Panc1 (cell line): ENCODE results near the gene ARPP21. TPM values are rescaled to one million over a fixed set of nuclear protein-coding genes. Genes with fewer than 3 reads are reported as not detected.

Experiments
- ATAC-seq: fragments of 200-7000 bp; cut with Tn5 transposase; 2 replicates; pipeline ENCODE4 v1.9.1; 2020; ENCODE audit warnings: mild to moderate bottlenecking, moderate library complexity
- BruUV-seq: library from RNA; stranded (reverse); fragments of 400-500 nt; replicated peaks from 2 replicates; lab custom pipeline; 2021; lab: Mats Ljungman, UMichigan
- CTCF ChIA-PET: fragments of 300-600 bp; sonication (Branson Sonifier 250); formaldehyde crosslinking; loops from one replicate; lab custom pipeline; 2022; ENCODE audit warnings: antibody characterized with exemption; lab: Charles Lee
- POLR2A ChIA-PET: fragments of 300-600 bp; sonication (Branson Sonifier 250); formaldehyde crosslinking; loops from one replicate; lab custom pipeline; 2022; ENCODE audit warnings: antibody characterized with exemption; lab: Charles Lee
- DNase-seq: peaks from one replicate; pipeline ENCODE4 v3.0.0-alpha.2; 2010; ENCODE audit warnings: low read depth, low spot score
- H3K27ac ChIP-seq: 2 replicates; pipeline ENCODE4 v1.5.1; 2011; ENCODE audit warnings: mild to moderate bottlenecking, low read length, inconsistent platforms
- H3K27me3 ChIP-seq: fragments of 200-500 bp; sonication (Bioruptor generic); 2 replicates; pipeline ENCODE4 v1.6.0; 2014; ENCODE audit warnings: low read length, inconsistent platforms; ENCODE audit not compliant: control insufficient read depth, insufficient read depth
- H3K36me3 ChIP-seq: fragments of 200-500 bp; sonication (Bioruptor generic); 2 replicates; pipeline ENCODE4 v1.5.1; 2014; ENCODE audit warnings: inconsistent platforms, mild to moderate bottlenecking, low read length, moderate library complexity; ENCODE audit not compliant: control insufficient read depth, insufficient read depth
- H3K4me1 ChIP-seq: 2 replicates; pipeline ENCODE4 v1.5.1; 2011; ENCODE audit warnings: inconsistent platforms, mild to moderate bottlenecking, low read length, moderate library complexity; ENCODE audit not compliant: control insufficient read depth, insufficient read depth
- H3K4me3 ChIP-seq, 2 experiments: 2 replicates each; pipeline ENCODE4 v1.5.1; 2011 to 2012; ENCODE audit warnings: low read depth in 2 of 2, low read length in 2 of 2, mild to moderate bottlenecking in 2 of 2, inconsistent platforms in 1 of 2, moderate library complexity in 1 of 2
- H3K9me3 ChIP-seq: fragments of 200-500 bp; sonication (Bioruptor generic); 2 replicates; pipeline ENCODE4 v1.5.1; 2014; ENCODE audit warnings: low read depth, mild to moderate bottlenecking, inconsistent platforms, low read length, moderate library complexity; ENCODE audit not compliant: control insufficient read depth, insufficient read depth
- POLR2AphosphoS5 ChIP-seq: IDR thresholded peaks from 2 replicates; pipeline ENCODE4 v1.6.1; 2012; ENCODE audit warnings: mild to moderate bottlenecking, low read depth, low read length, moderate library complexity
- SIN3A ChIP-seq: IDR thresholded peaks from 2 replicates; pipeline ENCODE4 v1.6.1; 2012; ENCODE audit warnings: low read depth, mild to moderate bottlenecking, low read length, moderate library complexity, borderline replicate concordance; ENCODE audit not compliant: insufficient read depth
- TCF7L2 ChIP-seq: IDR thresholded peaks from 2 replicates; pipeline ENCODE4 v1.6.1; 2011; ENCODE audit warnings: mild to moderate bottlenecking, low read depth, low read length, inconsistent platforms
- in situ Hi-C: cut with HindIII; loops from 2 replicates; pipeline ENCODE4 v1.10.0; 2016; ENCODE audit warnings: low sequenced_read_pairs, low pct_unique_long_range_greater_than_20kb
- intact Hi-C: fragments of 100-400 bp; cut with micrococcal nuclease; formaldehyde crosslinking; loops from one replicate; pipeline ENCODE4 v1.10.0; 2022; ENCODE audit not compliant: unreplicated experiment
- total RNA-seq: library from RNA; stranded (reverse); gene quantifications from one replicate; pipeline ENCODE4 v1.2.1, GENCODE V29; 2021; ENCODE audit not compliant: unreplicated experiment
- TF ChIP-seq, protein P1 (sequence below): fragments of 450-650 bp; IDR thresholded peaks from 2 replicates; pipeline ENCODE4 v1.5.1; 2017; ENCODE audit warnings: mild to moderate bottlenecking
- TF ChIP-seq, protein P2 (sequence below), 2 experiments: IDR thresholded peaks; 2 replicates each; pipeline ENCODE4 v1.6.1; 2011 to 2012; ENCODE audit warnings: low read depth in 2 of 2, control low read depth in 1 of 2, low read length in 1 of 2, mild to moderate bottlenecking in 1 of 2, moderate library complexity in 1 of 2; ENCODE audit not compliant: insufficient read depth in 1 of 2

The ARPP21 gene
- total RNA-seq, 1 experiment from 2014 or later = not detected

DNA sequence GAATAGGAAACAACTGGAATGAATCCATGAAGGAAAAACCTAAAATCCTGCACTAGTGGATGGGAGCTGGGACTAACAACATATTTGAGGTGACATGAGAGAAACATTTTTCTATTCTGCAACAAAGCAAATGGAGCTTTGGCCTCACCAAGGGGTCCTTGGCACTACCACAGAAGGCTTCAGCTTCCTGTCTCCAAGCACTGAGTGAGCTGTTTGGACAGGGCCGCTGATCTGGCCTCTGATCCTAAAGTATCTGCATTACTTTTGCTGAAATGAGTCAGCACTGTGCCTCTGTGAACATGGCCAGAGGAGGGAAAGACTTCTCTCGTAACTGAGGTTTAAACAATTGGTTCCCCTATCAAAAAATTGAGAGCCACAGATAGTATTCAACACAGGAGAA is 9.0 kb downstream of the ARPP21 start:
- TF ChIP-seq, protein P1, sequence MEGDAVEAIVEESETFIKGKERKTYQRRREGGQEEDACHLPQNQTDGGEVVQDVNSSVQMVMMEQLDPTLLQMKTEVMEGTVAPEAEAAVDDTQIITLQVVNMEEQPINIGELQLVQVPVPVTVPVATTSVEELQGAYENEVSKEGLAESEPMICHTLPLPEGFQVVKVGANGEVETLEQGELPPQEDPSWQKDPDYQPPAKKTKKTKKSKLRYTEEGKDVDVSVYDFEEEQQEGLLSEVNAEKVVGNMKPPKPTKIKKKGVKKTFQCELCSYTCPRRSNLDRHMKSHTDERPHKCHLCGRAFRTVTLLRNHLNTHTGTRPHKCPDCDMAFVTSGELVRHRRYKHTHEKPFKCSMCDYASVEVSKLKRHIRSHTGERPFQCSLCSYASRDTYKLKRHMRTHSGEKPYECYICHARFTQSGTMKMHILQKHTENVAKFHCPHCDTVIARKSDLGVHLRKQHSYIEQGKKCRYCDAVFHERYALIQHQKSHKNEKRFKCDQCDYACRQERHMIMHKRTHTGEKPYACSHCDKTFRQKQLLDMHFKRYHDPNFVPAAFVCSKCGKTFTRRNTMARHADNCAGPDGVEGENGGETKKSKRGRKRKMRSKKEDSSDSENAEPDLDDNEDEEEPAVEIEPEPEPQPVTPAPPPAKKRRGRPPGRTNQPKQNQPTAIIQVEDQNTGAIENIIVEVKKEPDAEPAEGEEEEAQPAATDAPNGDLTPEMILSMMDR = no peak
- TF ChIP-seq POLR2AphosphoS5 = no peak
- no peak for TF ChIP-seq TCF7L2
- TF ChIP-seq, protein P2, sequence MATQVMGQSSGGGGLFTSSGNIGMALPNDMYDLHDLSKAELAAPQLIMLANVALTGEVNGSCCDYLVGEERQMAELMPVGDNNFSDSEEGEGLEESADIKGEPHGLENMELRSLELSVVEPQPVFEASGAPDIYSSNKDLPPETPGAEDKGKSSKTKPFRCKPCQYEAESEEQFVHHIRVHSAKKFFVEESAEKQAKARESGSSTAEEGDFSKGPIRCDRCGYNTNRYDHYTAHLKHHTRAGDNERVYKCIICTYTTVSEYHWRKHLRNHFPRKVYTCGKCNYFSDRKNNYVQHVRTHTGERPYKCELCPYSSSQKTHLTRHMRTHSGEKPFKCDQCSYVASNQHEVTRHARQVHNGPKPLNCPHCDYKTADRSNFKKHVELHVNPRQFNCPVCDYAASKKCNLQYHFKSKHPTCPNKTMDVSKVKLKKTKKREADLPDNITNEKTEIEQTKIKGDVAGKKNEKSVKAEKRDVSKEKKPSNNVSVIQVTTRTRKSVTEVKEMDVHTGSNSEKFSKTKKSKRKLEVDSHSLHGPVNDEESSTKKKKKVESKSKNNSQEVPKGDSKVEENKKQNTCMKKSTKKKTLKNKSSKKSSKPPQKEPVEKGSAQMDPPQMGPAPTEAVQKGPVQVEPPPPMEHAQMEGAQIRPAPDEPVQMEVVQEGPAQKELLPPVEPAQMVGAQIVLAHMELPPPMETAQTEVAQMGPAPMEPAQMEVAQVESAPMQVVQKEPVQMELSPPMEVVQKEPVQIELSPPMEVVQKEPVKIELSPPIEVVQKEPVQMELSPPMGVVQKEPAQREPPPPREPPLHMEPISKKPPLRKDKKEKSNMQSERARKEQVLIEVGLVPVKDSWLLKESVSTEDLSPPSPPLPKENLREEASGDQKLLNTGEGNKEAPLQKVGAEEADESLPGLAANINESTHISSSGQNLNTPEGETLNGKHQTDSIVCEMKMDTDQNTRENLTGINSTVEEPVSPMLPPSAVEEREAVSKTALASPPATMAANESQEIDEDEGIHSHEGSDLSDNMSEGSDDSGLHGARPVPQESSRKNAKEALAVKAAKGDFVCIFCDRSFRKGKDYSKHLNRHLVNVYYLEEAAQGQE (IDR thresholded peaks at IDR 0.05; ENCODE audit: insufficient read depth in 1 of 2, low read depth in 2 of 2, low read length in 1 of 2) = no peak
- no peak for TF ChIP-seq SIN3A
- in situ Hi-C loops (no loop called here), intact Hi-C loops (no loop called here)
- ChIA-PET POLR2A (no interaction called here), CTCF (no interaction called here)
- H3K27ac ChIP-seq = no peak overlapping the region
- no peaks in the 10 kb centered on the region for H3K27me3 ChIP-seq
- H3K4me3 ChIP-seq = no peak overlapping the region
- no peak for ATAC-seq
- H3K4me1 ChIP-seq = no peaks in the 10 kb centered on the region
- no peaks in the 10 kb centered on the region for H3K9me3 ChIP-seq
- no peak for DNase-seq
- no peaks in the 10 kb centered on the region for H3K36me3 ChIP-seq
- BruUV-seq = no TSS peak

DNA sequence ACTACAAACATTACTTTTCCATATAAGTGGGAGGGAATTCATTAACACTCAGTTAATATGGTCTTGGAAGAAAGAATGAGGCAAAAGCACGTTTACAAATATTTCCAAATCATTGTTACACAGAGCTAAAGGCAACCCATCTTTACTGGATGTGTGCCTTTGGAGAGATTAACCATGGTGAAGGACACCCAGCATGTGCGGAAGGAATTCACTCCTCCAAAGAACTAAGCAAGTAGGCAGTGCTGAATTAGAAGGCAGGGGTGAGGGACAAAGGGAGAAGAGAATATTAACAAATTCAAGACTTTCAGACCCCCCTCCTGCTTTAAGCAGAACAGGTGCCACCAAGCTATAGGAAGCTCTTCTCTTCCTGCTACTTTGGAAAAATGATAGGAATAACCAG is 10.1 kb downstream of the ARPP21 start:
- CTCF ChIA-PET = no interaction called here
- no peak for TF ChIP-seq SIN3A
- TF ChIP-seq, protein P2 (IDR thresholded peaks at IDR 0.05; ENCODE audit: insufficient read depth in 1 of 2, low read depth in 2 of 2, low read length in 1 of 2) = no peak
- BruUV-seq = no TSS peak

More for the DNA sequence above, 10.1 kb downstream of the ARPP21 start:
- no peak for DNase-seq
- ATAC-seq = no peak
- intact Hi-C loops = no loop called here
- Histone ChIP-seq H3K36me3 (no peaks in the 10 kb centered on the region), H3K4me3 (no peak overlapping the region), H3K27me3 (no peaks in the 10 kb centered on the region), H3K27ac (no peak overlapping the region), H3K9me3 (no peaks in the 10 kb centered on the region), H3K4me1 (no peaks in the 10 kb centered on the region)
- POLR2A ChIA-PET = no interaction called here
- in situ Hi-C loops = no loop called here
